ENCODE results near the gene TAS2R10.

Gene TAS2R10

DNA sequence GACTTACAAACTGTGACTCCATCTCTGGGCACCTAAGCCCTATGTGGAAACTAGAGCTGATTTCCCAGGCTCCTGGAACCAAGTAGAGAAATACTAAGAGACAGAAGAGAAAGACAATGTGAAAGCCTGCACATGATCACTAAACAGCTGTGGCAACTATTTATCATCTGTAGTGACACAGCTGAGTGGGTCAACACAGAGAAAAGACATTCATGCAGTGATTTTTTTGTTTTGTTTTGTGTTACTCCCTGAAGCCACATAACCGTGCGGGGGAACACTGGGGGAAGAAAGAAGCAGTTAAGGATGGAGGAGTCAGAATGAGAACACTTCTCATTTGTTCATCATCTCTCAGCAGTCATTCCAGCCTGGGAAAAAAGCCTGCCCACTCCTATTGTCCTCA lies 21.6 kb upstream of the TAS2R10 start:
- Histone ChIP-seq H3K4me3 (ENCODE audit: low read depth, low read length, poor library complexity, severe bottlenecking) (no peak overlapping the region), H4K20me1 (ENCODE audit: insufficient read depth, low read length) (no peaks in the 10 kb centered on the region), H3K36me3 (ENCODE audit: insufficient read depth, low read length) (no peaks in the 10 kb centered on the region; the same call in 1 of the 2 replicates), H3K79me2 (ENCODE audit: insufficient read depth, low read length) (no peaks in the 10 kb centered on the region), H3F3A (ENCODE audit: insufficient read depth, low read length) (no peaks in the 10 kb centered on the region), H3K27me3 (ENCODE audit: insufficient read depth, low read length) (no peaks in the 10 kb centered on the region), H3K9ac (ENCODE audit: low read length) (no peak overlapping the region), H3K27ac (ENCODE audit: low read depth, low read length, poor library complexity, severe bottlenecking) (no peak overlapping the region), H3K9me3 (ENCODE audit: low read length) (no peaks in the 10 kb centered on the region), H3K9me2 (ENCODE audit: low read depth, low read length) (no peaks in the 10 kb centered on the region), H2AFZ (ENCODE audit: low read length) (no peak overlapping the region), H3K4me2 (ENCODE audit: low read length) (no peak overlapping the region), H3K4me1 (ENCODE audit: insufficient read depth, low read length, severe bottlenecking) (no peaks in the 10 kb centered on the region)
- TF ChIP-seq, protein P1, sequence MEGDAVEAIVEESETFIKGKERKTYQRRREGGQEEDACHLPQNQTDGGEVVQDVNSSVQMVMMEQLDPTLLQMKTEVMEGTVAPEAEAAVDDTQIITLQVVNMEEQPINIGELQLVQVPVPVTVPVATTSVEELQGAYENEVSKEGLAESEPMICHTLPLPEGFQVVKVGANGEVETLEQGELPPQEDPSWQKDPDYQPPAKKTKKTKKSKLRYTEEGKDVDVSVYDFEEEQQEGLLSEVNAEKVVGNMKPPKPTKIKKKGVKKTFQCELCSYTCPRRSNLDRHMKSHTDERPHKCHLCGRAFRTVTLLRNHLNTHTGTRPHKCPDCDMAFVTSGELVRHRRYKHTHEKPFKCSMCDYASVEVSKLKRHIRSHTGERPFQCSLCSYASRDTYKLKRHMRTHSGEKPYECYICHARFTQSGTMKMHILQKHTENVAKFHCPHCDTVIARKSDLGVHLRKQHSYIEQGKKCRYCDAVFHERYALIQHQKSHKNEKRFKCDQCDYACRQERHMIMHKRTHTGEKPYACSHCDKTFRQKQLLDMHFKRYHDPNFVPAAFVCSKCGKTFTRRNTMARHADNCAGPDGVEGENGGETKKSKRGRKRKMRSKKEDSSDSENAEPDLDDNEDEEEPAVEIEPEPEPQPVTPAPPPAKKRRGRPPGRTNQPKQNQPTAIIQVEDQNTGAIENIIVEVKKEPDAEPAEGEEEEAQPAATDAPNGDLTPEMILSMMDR (IDR thresholded peaks at IDR 0.05; ENCODE audit: low read length) = no peak
- no peak for TF ChIP-seq EZH2 (IDR thresholded peaks at IDR 0.05; ENCODE audit: borderline replicate concordance, low read length)

DNA sequence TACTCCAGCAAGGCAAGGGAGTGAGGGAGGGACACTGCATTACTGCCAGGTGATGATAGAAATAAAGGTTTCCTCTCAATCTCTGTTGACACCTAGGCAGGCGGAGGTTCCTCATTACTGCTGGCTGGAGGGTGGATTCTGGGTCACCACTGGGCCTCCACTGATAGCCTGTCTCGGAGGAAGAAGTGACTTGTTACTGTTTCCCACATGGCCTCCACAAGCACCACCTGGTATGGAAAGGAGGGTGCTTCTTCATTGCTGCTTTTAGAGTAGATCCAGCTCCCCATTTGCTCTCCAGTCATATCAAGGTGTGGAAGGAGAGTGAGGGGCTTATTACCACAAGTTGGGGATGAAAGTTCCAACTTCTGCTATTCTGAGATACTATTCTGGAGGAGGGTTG lies 16.7 kb upstream of the TAS2R10 start:
- H3F3A ChIP-seq (ENCODE audit: insufficient read depth, low read length) = no peaks in the 10 kb centered on the region
- no peaks in the 10 kb centered on the region for H3K4me1 ChIP-seq (ENCODE audit: insufficient read depth, low read length, severe bottlenecking)
- H3K4me3 ChIP-seq (ENCODE audit: low read depth, low read length, poor library complexity, severe bottlenecking) = no peak overlapping the region
- H3K27me3 ChIP-seq (ENCODE audit: insufficient read depth, low read length) = no peaks in the 10 kb centered on the region
- no peak overlapping the region for H3K9ac ChIP-seq (ENCODE audit: low read length)
- no peaks in the 10 kb centered on the region for H3K9me2 ChIP-seq (ENCODE audit: low read depth, low read length)
- H3K27ac ChIP-seq (ENCODE audit: low read depth, low read length, poor library complexity, severe bottlenecking) = no peak overlapping the region
- no peaks in the 10 kb centered on the region for H3K79me2 ChIP-seq (ENCODE audit: insufficient read depth, low read length)
- no peak overlapping the region for H3K4me2 ChIP-seq (ENCODE audit: low read length)
- H2AFZ ChIP-seq (ENCODE audit: low read length) = no peak overlapping the region
- H4K20me1 ChIP-seq (ENCODE audit: insufficient read depth, low read length) = no peaks in the 10 kb centered on the region
- no peak for TF ChIP-seq EZH2 (IDR thresholded peaks at IDR 0.05; ENCODE audit: borderline replicate concordance, low read length)
- H3K36me3 ChIP-seq (ENCODE audit: insufficient read depth, low read length) = no peaks in the 10 kb centered on the region; the same call in 1 of the 2 replicates
- no peaks in the 10 kb centered on the region for H3K9me3 ChIP-seq (ENCODE audit: low read length)

DNA sequence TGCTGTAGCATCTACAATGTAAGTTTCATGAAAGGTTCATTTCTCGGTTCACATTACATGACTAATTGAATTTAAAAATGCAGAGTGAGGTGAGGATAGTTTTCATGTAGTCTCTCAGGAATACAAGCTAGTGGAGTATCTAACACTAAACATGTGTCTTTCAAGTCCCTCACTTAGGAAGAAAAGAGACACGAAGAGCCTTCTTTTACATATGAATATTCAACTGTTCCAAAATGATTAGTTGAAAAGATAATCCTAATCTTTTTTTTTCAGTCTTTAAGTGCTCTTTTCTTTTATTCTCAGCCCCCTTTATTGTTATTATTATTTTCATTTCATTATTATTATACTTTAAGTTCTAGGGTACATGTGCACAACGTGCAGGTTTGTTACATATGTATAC lies 12.3 kb upstream of the TAS2R10 start:
- TF ChIP-seq EZH2 (IDR thresholded peaks at IDR 0.05; ENCODE audit: borderline replicate concordance, low read length) = no peak
- TF ChIP-seq, protein P1 (IDR thresholded peaks at IDR 0.05; ENCODE audit: low read length) = no peak

DNA sequence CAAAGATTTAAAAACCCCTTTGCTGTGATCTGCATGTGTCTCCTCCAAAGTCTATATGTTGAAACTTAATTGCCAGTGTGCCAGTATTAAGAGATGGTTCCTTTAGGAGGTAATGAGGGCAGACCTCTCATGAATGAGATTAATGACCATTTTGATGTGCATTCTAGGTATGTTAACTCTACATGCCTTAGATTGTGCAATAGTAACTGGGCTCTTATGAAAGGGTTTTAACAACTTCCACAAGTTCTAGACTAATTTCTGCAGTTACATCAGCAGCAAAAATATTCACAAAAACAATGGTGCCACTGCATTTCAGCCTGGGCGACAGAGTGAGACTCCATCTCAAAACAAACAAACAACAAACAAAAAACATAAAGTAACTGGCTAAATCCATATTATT lies 3.8 kb upstream of the TAS2R10 start:
- H3K4me3 ChIP-seq (ENCODE audit: low read depth, low read length, poor library complexity, severe bottlenecking) = no peak overlapping the region
- H2AFZ ChIP-seq (ENCODE audit: low read length) = no peak overlapping the region
- no peaks in the 10 kb centered on the region for H3K9me3 ChIP-seq (ENCODE audit: low read length)
- H4K20me1 ChIP-seq (ENCODE audit: insufficient read depth, low read length) = no peaks in the 10 kb centered on the region
- no peak overlapping the region for H3K4me2 ChIP-seq (ENCODE audit: low read length)
- H3K27ac ChIP-seq (ENCODE audit: low read depth, low read length, poor library complexity, severe bottlenecking) = no peak overlapping the region
- H3K4me1 ChIP-seq (ENCODE audit: insufficient read depth, low read length, severe bottlenecking) = no peaks in the 10 kb centered on the region
- H3F3A ChIP-seq (ENCODE audit: insufficient read depth, low read length) = no peaks in the 10 kb centered on the region
- TF ChIP-seq, protein P1 (IDR thresholded peaks at IDR 0.05; ENCODE audit: low read length) = no peak
- TF ChIP-seq EZH2 (IDR thresholded peaks at IDR 0.05; ENCODE audit: borderline replicate concordance, low read length) = no peak
- H3K9ac ChIP-seq (ENCODE audit: low read length) = no peak overlapping the region
- no peaks in the 10 kb centered on the region for H3K36me3 ChIP-seq (ENCODE audit: insufficient read depth, low read length)
- no peaks in the 10 kb centered on the region; the same call in 1 of the 2 replicates for H3K9me2 ChIP-seq (ENCODE audit: low read depth, low read length)
- no peaks in the 10 kb centered on the region for H3K79me2 ChIP-seq (ENCODE audit: insufficient read depth, low read length)
- H3K27me3 ChIP-seq (ENCODE audit: insufficient read depth, low read length) = no peaks in the 10 kb centered on the region

More for the DNA sequence above, 12.3 kb upstream of the TAS2R10 start:
- Histone ChIP-seq H3K79me2 (ENCODE audit: insufficient read depth, low read length) (no peaks in the 10 kb centered on the region), H4K20me1 (ENCODE audit: insufficient read depth, low read length) (no peaks in the 10 kb centered on the region), H3K9me3 (ENCODE audit: low read length) (no peaks in the 10 kb centered on the region), H3K27ac (ENCODE audit: low read depth, low read length, poor library complexity, severe bottlenecking) (no peak overlapping the region), H3K36me3 (ENCODE audit: insufficient read depth, low read length) (no peaks in the 10 kb centered on the region), H3K4me2 (ENCODE audit: low read length) (no peak overlapping the region), H3K27me3 (ENCODE audit: insufficient read depth, low read length) (no peaks in the 10 kb centered on the region), H3F3A (ENCODE audit: insufficient read depth, low read length) (no peaks in the 10 kb centered on the region), H3K4me1 (ENCODE audit: insufficient read depth, low read length, severe bottlenecking) (no peaks in the 10 kb centered on the region), H2AFZ (ENCODE audit: low read length) (no peak overlapping the region), H3K9me2 (ENCODE audit: low read depth, low read length) (no peaks in the 10 kb centered on the region), H3K4me3 (ENCODE audit: low read depth, low read length, poor library complexity, severe bottlenecking) (no peak overlapping the region), H3K9ac (ENCODE audit: low read length) (no peak overlapping the region)

Measured in OCI-LY1 (cell line).